ENCODE measurements around the gene KLF3. TPM values are rescaled to one million over a fixed set of nuclear protein-coding genes. Genes with fewer than 3 reads are reported as not detected.

The KLF3 gene
- total RNA-seq, 1 experiment from 2014 or later, result 29.0 TPM

DNA sequence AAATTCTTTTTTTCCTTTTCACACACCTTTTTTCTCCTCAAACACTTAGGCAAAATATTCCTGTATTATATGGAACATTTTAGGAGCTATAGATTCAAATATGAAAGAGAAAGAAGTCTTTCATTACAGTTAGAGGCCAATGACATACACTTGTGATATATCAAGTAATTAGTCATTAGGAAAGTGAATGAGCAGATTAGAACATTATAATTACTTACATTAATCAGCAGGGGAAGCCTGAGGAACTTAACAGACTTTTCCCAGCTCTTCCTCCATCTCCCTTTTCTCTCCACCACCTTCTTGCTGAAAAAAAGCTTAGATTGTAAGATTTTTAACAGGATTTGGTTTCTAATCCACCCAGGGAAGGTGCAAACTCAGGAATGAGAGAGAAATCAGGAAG lies 29.6 kb downstream of the KLF3 start:
- H3K27ac Mint-ChIP-seq, result no peak overlapping the region
- Histone ChIP-seq H2BK15ac (ENCODE audit: low read depth, low read length) (no peak overlapping the region), H2AK5ac (ENCODE audit: insufficient read length, low read length) (no peak overlapping the region), H3K4me1 (ENCODE audit: insufficient read depth, low read length) (no peaks in the 10 kb centered on the region), H4K5ac (ENCODE audit: insufficient read length, low read depth, low read length) (no peak overlapping the region), H3K4me2 (ENCODE audit: insufficient read depth, insufficient read length, low read length) (no peak overlapping the region), H2BK20ac (ENCODE audit: low read depth, low read length, poor library complexity, severe bottlenecking) (no peak overlapping the region), H3K9me3 (ENCODE audit: control insufficient read depth, low read depth, low read length) (no peaks in the 10 kb centered on the region), H3K9ac (ENCODE audit: extremely low read depth, insufficient read length, low read length) (no peak overlapping the region), H3K23me2 (ENCODE audit: insufficient read length, low read depth, low read length, poor library complexity, severe bottlenecking) (no peaks in the 10 kb centered on the region), H4K20me1 (ENCODE audit: control insufficient read depth, insufficient read depth, insufficient read length) (no peaks in the 10 kb centered on the region), H3K23ac (ENCODE audit: insufficient read length, low read depth, low read length) (no peak overlapping the region), H3K14ac (ENCODE audit: insufficient read depth, low read length) (no peak overlapping the region), H2BK5ac (ENCODE audit: insufficient read length, low read length) (no peak overlapping the region), H2BK120ac (ENCODE audit: low read depth, low read length, poor library complexity, severe bottlenecking) (no peak overlapping the region), H3T11ph (ENCODE audit: low read length) (no peak overlapping the region), H3K18ac (ENCODE audit: insufficient read length, low read depth, low read length) (no peak overlapping the region), H3K56ac (ENCODE audit: insufficient read length, low read depth, low read length) (no peak overlapping the region), H2AFZ (ENCODE audit: low read length) (no peak overlapping the region), H3K79me1 (ENCODE audit: insufficient read depth, low read depth, low read length, poor library complexity, severe bottlenecking) (no peaks in the 10 kb centered on the region), H4K8ac (replicated peaks; ENCODE audit: insufficient read length, low read depth, low read length) (no peak overlapping the region), H3K4ac (ENCODE audit: low read depth, low read length) (no peak overlapping the region), H4K91ac (ENCODE audit: insufficient read length, low read depth, low read length) (no peak overlapping the region), H3K27ac (ENCODE audit: insufficient read length, low read depth, low read length) (no peak overlapping the region), H3K79me2 (ENCODE audit: insufficient read depth, low read length) (no peaks in the 10 kb centered on the region), H2BK12ac (ENCODE audit: insufficient read length, low read depth, low read length) (no peak overlapping the region), H3K27me3 (ENCODE audit: insufficient read depth, low read length) (no peaks in the 10 kb centered on the region)
- DNase-seq, result no peak
- H3K4me3 Mint-ChIP-seq, result no peak overlapping the region
- no peaks in the 10 kb centered on the region for H3K9me3 Mint-ChIP-seq
- H3K4me1 Mint-ChIP-seq, result peaks cover 12 to 17% of the 10 kb centered on the region in 2 experiments
- TF ChIP-seq CTCF (conservative IDR thresholded peaks at IDR 0.05), result no peak
- peaks cover 52 to 82% (median 61%) of the 10 kb centered on the region in 3 experiments for H3K36me3 Mint-ChIP-seq (ENCODE audit: insufficient read depth in 1 of 3, low read depth in 3 of 3)
- H3K27me3 Mint-ChIP-seq (ENCODE audit: low read depth), result no peaks in the 10 kb centered on the region
